Hepatic stellate cell (primary cell): Measurements from ENCODE around the gene CCDC178.

Source experiments
- DNase-seq: peaks from one replicate; pipeline ENCODE4 v3.0.0; 2011; ENCODE audit warnings: low spot score

The CCDC178 gene

DNA sequence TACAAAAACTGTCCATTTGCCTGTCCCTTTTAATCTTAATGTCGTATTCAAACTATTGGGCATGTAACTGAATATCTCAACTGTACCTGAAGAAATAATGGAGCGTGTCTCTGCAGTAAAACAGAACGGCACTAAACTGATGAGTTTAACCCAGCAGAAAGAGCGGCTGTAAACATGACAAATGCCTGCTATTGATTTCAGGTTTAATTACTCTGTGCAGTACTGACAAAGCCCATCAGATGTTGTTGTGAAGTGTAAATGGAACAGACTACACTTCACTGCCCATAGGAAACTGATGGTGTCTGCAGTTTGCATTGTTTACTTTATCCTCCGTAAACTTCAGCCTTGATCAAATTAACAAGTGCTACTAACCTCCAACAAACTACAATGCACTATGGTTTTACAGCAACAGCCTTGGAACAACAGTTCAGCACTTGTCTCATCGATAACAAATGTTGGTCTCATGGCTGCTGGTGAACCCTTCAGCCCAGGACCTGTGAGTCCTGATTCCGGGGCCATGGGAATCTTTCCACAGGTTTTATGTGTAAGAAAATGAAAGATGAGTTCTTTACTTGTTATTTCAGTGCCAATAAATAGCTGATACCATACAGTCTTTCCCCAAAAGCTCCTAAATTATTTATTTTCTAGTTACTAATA lies 316.5 kb downstream of the CCDC178 start:
- DNase-seq = no peak

GRCh38 chr18:33116376-33116775 lies 324.1 kb downstream of the CCDC178 start:
- DNase-seq = no peak

- no peak for DNase-seq
Measured at GRCh38 chr18:33115917-33116316, 324.6 kb downstream of the CCDC178 start.

- no peak for DNase-seq
Measured at GRCh38 chr18:33115476-33115875, 325.0 kb downstream of the CCDC178 start.

DNA sequence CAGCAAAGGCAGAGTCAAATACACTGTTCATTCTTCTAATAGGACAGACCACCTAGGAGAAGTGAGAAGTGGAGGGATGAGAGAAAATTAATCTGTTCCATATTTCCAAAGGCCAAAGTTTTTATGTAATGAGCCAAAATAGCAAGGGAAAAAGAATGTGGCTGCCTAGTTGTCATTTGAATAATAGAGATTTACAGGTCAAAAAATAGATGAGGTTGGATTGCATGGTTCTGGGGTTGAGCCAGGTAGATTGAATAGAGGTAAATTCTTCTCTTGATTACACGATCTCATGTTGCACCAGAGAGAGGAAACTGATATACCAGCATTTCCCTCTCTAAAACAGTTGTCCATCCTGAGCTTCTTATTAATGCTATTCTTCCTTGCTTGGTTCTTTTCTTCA lies 325.8 kb downstream of the CCDC178 start:
- no peak for DNase-seq

- DNase-seq = no peak
Measured at GRCh38 chr18:33113416-33113815, 327.1 kb downstream of the CCDC178 start.

GRCh38 chr18:33107511-33107910 lies 333.0 kb downstream of the CCDC178 start:
- no peak for DNase-seq

- no peak for DNase-seq
Measured at GRCh38 chr18:33101316-33101715, 339.2 kb downstream of the CCDC178 start.

GRCh38 chr18:33099626-33100025 lies 340.9 kb downstream of the CCDC178 start:
- DNase-seq = no peak

GRCh38 chr18:33097126-33097525 lies 343.4 kb downstream of the CCDC178 start:
- DNase-seq = no peak

- DNase-seq = no peak
Measured at GRCh38 chr18:33090461-33090860, 350.1 kb downstream of the CCDC178 start.

DNA sequence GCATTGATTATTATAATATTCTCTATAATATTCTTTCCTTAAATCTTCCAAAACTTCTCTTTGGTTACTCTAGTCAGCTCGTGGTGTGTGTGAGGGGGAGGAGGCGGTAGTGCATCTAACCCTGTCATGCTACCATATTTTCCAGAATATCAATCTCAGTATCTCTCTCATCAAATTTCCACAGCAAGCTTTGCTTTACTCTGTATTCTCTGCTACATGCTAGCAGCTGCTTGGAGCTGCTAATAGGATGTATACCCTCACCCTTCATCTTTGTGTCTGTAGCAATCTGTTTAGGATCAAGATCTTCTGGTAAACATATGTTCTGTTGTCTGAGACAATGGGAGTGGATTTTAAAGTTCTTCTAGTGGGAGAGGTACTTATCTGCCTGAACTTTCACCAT lies 363.9 kb downstream of the CCDC178 start:
- DNase-seq = no peak

DNA sequence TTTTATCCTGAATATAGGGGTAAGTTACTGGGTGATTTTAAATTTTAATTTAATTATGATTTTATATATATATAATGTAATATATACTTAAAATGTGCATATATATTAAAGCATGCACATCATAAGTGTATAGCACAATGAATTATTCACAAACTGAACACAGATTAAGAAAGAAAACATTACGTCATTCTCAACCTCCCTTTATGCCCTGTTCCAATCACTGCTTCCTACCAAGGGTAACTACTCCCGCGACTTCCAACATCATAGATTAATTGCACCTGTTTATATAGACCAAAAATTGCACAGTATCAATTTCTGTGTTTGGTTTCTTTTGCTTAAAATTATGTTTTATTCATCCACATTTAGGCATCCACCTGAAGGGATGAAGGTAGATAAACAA lies 366.4 kb downstream of the CCDC178 start:
- DNase-seq = no peak

- no peak for DNase-seq
Measured at GRCh38 chr18:33062834-33063364, 377.6 kb downstream of the CCDC178 start.

DNA sequence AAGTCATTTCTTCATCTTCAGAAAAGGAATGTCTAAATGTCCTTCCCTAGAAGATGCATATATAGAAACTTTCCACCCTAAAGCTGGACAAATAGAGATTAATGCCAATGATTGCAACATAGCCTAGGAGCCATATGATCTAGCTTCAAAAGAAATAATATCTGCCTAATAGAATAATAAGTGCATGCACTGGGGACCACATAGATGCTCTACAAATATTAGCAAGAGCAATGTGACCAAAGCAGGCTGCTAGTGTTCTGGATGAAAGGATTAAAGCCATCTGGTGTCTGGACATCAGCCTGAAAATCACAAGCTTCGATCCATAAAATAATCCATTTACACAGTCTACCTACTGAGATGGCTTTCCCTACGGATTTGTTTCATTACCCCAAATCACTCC lies 387.6 kb downstream of the CCDC178 start:
- DNase-seq = no peak

- no peak for DNase-seq
Measured at GRCh38 chr18:33051407-33051806, 389.1 kb downstream of the CCDC178 start.

DNA sequence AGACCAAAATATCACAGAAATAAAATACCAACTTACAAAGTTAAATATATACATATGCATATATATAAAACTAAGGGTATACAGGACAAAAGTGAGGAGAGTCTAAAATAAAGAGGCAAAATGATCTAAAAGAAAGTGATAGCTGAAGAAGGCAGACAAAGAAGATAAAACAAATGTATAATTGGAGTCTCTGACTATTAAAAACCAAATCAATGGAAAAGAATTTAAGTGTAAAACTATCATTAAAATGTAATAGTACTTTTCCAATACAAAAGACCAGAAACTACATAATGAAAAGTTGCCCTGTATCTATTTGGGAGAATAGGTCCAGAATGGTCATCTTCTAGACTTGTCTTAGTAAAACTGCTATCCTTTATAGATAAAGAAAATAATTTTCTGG lies 400.3 kb downstream of the CCDC178 start:
- no peak for DNase-seq

GRCh38 chr18:33034945-33035344 lies 405.6 kb downstream of the CCDC178 start:
- no peak for DNase-seq

DNA sequence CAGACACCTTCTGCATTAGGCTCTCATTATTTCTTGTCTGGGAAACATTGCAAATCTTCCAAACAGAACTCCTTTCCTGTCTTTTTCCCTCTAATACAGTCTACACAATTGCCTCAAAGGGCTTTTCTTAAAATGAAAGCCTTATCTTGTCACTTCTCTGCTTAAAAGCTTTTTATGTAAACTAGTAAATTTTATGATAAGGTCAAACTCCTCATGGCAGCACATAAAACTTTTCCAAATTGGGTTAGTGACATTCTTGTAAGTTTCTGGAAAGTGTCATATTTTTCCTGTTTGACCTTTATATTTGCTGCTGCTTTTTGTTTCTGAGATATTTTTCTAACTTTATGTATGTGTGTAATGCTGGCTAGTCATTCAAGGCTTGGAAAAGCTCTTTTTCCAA lies 406.3 kb downstream of the CCDC178 start:
- no peak for DNase-seq

GRCh38 chr18:33022370-33022769 lies 418.2 kb downstream of the CCDC178 start:
- no peak for DNase-seq

- DNase-seq = no peak
Measured at GRCh38 chr18:33020877-33021276, 419.6 kb downstream of the CCDC178 start.

- DNase-seq = no peak
Measured at GRCh38 chr18:33014060-33014796, 426.3 kb downstream of the CCDC178 start.

DNA sequence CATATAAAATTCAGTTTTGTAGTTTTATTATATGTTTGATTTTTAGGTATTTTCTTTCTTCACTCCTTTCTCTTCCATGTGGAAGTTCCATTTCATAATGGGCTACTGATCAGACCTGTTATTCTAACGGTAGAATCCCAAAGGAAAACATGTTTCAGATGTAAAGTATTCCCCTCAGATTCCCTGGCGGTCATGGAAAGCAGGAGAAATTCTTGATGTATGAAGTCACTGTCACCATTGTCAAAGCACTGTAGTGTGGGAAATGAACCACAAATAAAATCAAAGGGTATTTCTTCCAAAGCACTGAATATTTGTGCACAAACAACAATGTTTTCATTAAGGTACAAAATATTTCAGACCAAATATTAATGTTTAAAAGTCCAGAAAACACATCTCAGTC lies 430.4 kb downstream of the CCDC178 start:
- DNase-seq = no peak

DNA sequence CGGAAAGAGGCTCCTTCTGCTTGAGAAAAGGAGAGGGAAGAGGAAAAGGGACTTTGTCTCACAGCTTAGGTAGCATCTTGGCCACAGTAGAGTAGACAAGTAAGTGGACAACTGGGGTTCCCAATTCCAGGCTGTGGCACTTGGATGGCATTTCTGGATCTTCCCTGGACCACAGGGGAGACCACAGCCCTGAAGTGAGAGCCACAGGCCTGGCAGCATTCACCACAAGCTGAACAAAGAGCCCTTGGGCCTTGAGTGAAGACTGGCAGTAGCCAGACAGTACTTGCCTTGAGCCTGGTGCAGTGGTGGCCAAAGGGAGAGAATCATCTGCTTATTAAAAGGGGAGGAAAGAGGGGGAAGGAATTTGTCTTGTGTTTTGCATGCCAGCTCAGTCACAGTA lies 441.6 kb downstream of the CCDC178 start:
- no peak for DNase-seq
